ENCODE measurements around the gene CYS1. TPM values are rescaled to one million over a fixed set of nuclear protein-coding genes. Genes with fewer than 3 reads are reported as not detected.

CYS1 gene
- polyA plus RNA-seq, 3 donors, result not detected

DNA sequence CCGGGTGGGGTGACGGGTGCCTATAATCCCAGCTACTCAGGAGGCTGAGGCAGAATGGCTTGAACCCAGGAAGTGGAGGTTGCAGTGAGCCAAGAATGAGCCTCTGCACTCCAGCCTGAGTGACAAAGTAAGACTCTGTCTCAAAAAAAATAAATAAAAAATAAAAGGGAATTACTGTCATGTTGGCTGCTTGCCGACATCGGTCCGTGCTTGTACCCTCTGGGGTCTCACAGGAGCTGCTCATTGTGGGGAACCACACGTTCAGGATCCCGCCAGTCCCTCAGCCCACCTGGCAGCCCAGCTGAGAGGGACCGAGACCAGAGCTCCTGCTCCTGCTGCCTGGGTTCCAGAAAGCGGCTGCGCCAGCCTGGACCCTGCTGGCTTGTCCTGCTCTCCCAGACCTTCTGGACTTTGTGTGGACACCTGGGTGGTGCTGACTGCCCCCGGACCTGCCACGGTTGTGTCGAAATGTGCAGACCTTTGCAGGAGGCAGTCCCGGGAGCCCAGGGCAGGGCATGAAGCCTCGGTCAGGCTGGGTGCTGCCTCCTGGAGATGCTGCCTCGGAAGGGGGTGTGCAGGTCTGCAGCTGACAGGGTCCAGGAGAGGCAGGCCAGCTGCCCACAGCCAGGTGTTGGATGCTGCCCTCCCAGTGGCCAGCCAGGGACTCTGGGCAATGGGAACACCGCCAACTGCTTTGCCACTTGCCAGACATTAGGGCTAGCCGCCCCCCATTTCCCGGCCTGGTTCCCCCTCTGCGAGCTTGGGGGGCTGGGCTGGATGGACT, 20.5 kb downstream of the CYS1 start:
- Histone ChIP-seq H3K9ac (ENCODE audit: insufficient read depth, low read length, poor library complexity, severe bottlenecking) (no peak overlapping the region), H3K36me3 (replicated peaks in 1 of 2; ENCODE audit: control insufficient read depth in 1 of 2, insufficient read depth in 2 of 2, low read length in 2 of 2) (peaks cover under 1 to 10% of the 10 kb centered on the region in 2 donors), H3K4me1 (ENCODE audit: control insufficient read depth in 1 of 2, insufficient read depth in 2 of 2, low read length in 2 of 2) (peaks cover 9 to 11% of the 10 kb centered on the region in 2 donors), H3K4me3 (replicated peaks in 1 of 3; ENCODE audit: low read depth in 2 of 3, low read length in 3 of 3) (no peak overlapping the region), H3K4me2 (replicated peaks; ENCODE audit: extremely low read depth, low read length, poor library complexity, severe bottlenecking) (no peak overlapping the region), H3K79me2 (ENCODE audit: insufficient read depth, low read length) (no peaks in the 10 kb centered on the region), H3K27ac (ENCODE audit: low read depth in 1 of 2, low read length in 2 of 2) (no peak overlapping the region), H2AFZ (ENCODE audit: insufficient read depth, low read depth, low read length, poor library complexity, severe bottlenecking) (no peak overlapping the region), H3K27me3 (ENCODE audit: control insufficient read depth in 2 of 2, insufficient read depth in 2 of 2, low read length in 2 of 2) (no peaks in the 10 kb centered on the region), H4K20me1 (ENCODE audit: insufficient read depth, low read length) (peaks cover 12% of the 10 kb centered on the region), H3K9me3 (replicated peaks in 1 of 2; ENCODE audit: control insufficient read depth in 1 of 2, insufficient read depth in 1 of 2, low read length in 2 of 2) (no peaks in the 10 kb centered on the region)
- H3K4me1 Mint-ChIP-seq, result peaks cover 19% of the 10 kb centered on the region
- H3K27me3 Mint-ChIP-seq (ENCODE audit: low read depth in 3 of 3), result peaks cover 3 to 21% (median 6%) of the 10 kb centered on the region in 3 donors
- 93% methylated on average over 18 of the region's 20 CpGs for WGBS (ENCODE audit: insufficient coverage)
- intact Hi-C loops (cut with micrococcal nuclease), result no loop called here
- no peak for DNase-seq
- H3K27ac Mint-ChIP-seq, result peak overlapping the region in 1 of 7 donors; percentile 53
- no peaks in the 10 kb centered on the region for H3K9me3 Mint-ChIP-seq
- H3K36me3 Mint-ChIP-seq, result peaks cover 10 to 12% of the 10 kb centered on the region in 2 donors
- TF ChIP-seq, protein P1, sequence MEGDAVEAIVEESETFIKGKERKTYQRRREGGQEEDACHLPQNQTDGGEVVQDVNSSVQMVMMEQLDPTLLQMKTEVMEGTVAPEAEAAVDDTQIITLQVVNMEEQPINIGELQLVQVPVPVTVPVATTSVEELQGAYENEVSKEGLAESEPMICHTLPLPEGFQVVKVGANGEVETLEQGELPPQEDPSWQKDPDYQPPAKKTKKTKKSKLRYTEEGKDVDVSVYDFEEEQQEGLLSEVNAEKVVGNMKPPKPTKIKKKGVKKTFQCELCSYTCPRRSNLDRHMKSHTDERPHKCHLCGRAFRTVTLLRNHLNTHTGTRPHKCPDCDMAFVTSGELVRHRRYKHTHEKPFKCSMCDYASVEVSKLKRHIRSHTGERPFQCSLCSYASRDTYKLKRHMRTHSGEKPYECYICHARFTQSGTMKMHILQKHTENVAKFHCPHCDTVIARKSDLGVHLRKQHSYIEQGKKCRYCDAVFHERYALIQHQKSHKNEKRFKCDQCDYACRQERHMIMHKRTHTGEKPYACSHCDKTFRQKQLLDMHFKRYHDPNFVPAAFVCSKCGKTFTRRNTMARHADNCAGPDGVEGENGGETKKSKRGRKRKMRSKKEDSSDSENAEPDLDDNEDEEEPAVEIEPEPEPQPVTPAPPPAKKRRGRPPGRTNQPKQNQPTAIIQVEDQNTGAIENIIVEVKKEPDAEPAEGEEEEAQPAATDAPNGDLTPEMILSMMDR (IDR thresholded peaks at IDR 0.05), result no peak
- H3K4me3 Mint-ChIP-seq, result no peak overlapping the region

DNA sequence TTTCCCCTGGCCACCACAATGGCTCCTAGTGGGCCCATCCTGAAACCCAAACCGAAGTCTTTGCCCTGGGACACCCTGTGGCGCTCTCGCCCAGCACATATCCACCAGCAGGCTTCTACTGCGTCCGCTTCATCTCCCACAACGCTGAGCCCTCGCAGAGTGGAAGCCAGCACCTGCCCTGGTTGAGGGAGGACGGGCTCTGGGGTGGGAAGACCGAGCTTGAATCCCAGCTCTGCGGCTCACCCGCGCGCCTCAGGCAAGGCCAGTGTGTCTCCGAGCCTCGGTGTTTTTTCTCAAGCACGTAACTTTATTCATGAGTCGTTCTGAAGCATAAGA, 21.2 kb downstream of the CYS1 start:
- Histone ChIP-seq H3K36me3 (replicated peaks in 1 of 2; ENCODE audit: control insufficient read depth in 1 of 2, insufficient read depth in 2 of 2, low read length in 2 of 2) (peaks cover 9 to 18% of the 10 kb centered on the region in 2 donors), H3K27ac (ENCODE audit: low read depth in 1 of 2, low read length in 2 of 2) (no peak overlapping the region), H3K79me2 (ENCODE audit: insufficient read depth, low read length) (no peaks in the 10 kb centered on the region), H3K4me1 (ENCODE audit: control insufficient read depth in 1 of 2, insufficient read depth in 2 of 2, low read length in 2 of 2) (peaks cover 9 to 11% of the 10 kb centered on the region in 2 donors), H3K9me3 (replicated peaks in 1 of 2; ENCODE audit: control insufficient read depth in 1 of 2, insufficient read depth in 1 of 2, low read length in 2 of 2) (no peaks in the 10 kb centered on the region), H3K9ac (ENCODE audit: insufficient read depth, low read length, poor library complexity, severe bottlenecking) (no peak overlapping the region), H3K4me2 (replicated peaks; ENCODE audit: extremely low read depth, low read length, poor library complexity, severe bottlenecking) (no peak overlapping the region), H3K4me3 (replicated peaks in 1 of 3; ENCODE audit: low read depth in 2 of 3, low read length in 3 of 3) (no peak overlapping the region), H3K27me3 (ENCODE audit: control insufficient read depth in 2 of 2, insufficient read depth in 2 of 2, low read length in 2 of 2) (no peaks in the 10 kb centered on the region), H4K20me1 (ENCODE audit: insufficient read depth, low read length) (peaks cover 20% of the 10 kb centered on the region), H2AFZ (ENCODE audit: insufficient read depth, low read depth, low read length, poor library complexity, severe bottlenecking) (no peak overlapping the region)
- Mint-ChIP-seq H3K27me3 (ENCODE audit: low read depth in 3 of 3) (peaks cover 3 to 21% (median 6%) of the 10 kb centered on the region in 3 donors), H3K4me1 (peaks cover 20% of the 10 kb centered on the region), H3K36me3 (peaks cover 18 to 20% of the 10 kb centered on the region in 2 donors), H3K9me3 (no peaks in the 10 kb centered on the region), H3K4me3 (no peak overlapping the region), H3K27ac (no peak overlapping the region)
- DNase-seq, result no peak
- TF ChIP-seq, protein P1 (IDR thresholded peaks at IDR 0.05), result no peak
- WGBS (ENCODE audit: insufficient coverage), result 92% methylated on average over 14 of the region's 17 CpGs
- intact Hi-C loops (cut with micrococcal nuclease), result no loop called here

All from CD14-positive monocyte (primary cell).